ENCODE data around the gene CXCL5. TPM values are rescaled to one million over a fixed set of nuclear protein-coding genes. Genes with fewer than 3 reads are reported as not detected.

The CXCL5 gene
- total and polyA plus RNA-seq, 4 donors, result 0.03 to 0.33 (median 0.14) TPM; not detected in 1

DNA sequence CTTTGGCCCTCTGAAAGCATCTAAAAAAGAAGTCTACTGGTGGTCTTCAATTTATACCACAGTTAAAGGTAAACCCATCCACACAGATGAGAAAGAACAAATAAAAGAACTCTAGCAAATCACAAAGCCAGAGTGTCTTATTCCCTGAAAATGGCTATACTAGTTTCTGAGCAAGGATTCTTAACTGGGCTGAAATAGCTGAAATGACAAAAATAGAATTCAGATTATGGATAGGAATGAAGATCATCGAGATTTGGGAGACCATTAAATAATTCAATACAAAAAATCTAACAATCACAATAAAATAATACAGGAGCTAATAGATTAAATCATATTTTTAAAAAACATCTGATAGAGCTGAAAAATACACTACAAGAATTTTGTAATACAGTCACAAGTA is 28.5 kb downstream of the CXCL5 start:
- no peaks in the 10 kb centered on the region for H3K36me3 ChIP-seq (ENCODE audit: control insufficient read depth in 4 of 4, insufficient read depth in 3 of 4, low read depth in 1 of 4, low read length in 3 of 4)
- no peak overlapping the region for H3K27ac ChIP-seq (ENCODE audit: low read depth in 1 of 2, low read length in 2 of 2)
- H3K27me3 ChIP-seq (ENCODE audit: control insufficient read depth in 4 of 4, insufficient read depth in 4 of 4, low read length in 3 of 4), result peaks cover 0 to 8% (median 0%) of the 10 kb centered on the region in 4 donors
- H3K9me3 ChIP-seq (ENCODE audit: control insufficient read depth in 4 of 4, low read length in 3 of 4), result peaks cover 0 to 5% (median 2%) of the 10 kb centered on the region in 4 donors
- H3K4me3 ChIP-seq (ENCODE audit: low read depth in 1 of 3, low read length in 3 of 3), result no peak overlapping the region
- WGBS, result 81% methylated on average over 1 of the region's 1 CpG
- no peaks in the 10 kb centered on the region for H3K4me1 ChIP-seq (ENCODE audit: control insufficient read depth in 4 of 4, insufficient read depth in 4 of 4, low read length in 3 of 4)
- no peak for TF ChIP-seq RAD21 (IDR thresholded peaks at IDR 0.05)
- no peak for TF ChIP-seq ATF3 (IDR thresholded peaks at IDR 0.05)
- TF ChIP-seq, protein P1, sequence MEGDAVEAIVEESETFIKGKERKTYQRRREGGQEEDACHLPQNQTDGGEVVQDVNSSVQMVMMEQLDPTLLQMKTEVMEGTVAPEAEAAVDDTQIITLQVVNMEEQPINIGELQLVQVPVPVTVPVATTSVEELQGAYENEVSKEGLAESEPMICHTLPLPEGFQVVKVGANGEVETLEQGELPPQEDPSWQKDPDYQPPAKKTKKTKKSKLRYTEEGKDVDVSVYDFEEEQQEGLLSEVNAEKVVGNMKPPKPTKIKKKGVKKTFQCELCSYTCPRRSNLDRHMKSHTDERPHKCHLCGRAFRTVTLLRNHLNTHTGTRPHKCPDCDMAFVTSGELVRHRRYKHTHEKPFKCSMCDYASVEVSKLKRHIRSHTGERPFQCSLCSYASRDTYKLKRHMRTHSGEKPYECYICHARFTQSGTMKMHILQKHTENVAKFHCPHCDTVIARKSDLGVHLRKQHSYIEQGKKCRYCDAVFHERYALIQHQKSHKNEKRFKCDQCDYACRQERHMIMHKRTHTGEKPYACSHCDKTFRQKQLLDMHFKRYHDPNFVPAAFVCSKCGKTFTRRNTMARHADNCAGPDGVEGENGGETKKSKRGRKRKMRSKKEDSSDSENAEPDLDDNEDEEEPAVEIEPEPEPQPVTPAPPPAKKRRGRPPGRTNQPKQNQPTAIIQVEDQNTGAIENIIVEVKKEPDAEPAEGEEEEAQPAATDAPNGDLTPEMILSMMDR (IDR thresholded peaks at IDR 0.05; ENCODE audit: low read depth, low read length, missing input control), result no peak
- no peak for TF ChIP-seq NR2F2 (IDR thresholded peaks at IDR 0.05)
- no peak for TF ChIP-seq EGR1 (IDR thresholded peaks at IDR 0.05; ENCODE audit: low read depth in 2 of 2)
- TF ChIP-seq YY1 (IDR thresholded peaks at IDR 0.05), result no peak
- TF ChIP-seq, protein P2, sequence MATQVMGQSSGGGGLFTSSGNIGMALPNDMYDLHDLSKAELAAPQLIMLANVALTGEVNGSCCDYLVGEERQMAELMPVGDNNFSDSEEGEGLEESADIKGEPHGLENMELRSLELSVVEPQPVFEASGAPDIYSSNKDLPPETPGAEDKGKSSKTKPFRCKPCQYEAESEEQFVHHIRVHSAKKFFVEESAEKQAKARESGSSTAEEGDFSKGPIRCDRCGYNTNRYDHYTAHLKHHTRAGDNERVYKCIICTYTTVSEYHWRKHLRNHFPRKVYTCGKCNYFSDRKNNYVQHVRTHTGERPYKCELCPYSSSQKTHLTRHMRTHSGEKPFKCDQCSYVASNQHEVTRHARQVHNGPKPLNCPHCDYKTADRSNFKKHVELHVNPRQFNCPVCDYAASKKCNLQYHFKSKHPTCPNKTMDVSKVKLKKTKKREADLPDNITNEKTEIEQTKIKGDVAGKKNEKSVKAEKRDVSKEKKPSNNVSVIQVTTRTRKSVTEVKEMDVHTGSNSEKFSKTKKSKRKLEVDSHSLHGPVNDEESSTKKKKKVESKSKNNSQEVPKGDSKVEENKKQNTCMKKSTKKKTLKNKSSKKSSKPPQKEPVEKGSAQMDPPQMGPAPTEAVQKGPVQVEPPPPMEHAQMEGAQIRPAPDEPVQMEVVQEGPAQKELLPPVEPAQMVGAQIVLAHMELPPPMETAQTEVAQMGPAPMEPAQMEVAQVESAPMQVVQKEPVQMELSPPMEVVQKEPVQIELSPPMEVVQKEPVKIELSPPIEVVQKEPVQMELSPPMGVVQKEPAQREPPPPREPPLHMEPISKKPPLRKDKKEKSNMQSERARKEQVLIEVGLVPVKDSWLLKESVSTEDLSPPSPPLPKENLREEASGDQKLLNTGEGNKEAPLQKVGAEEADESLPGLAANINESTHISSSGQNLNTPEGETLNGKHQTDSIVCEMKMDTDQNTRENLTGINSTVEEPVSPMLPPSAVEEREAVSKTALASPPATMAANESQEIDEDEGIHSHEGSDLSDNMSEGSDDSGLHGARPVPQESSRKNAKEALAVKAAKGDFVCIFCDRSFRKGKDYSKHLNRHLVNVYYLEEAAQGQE (IDR thresholded peaks at IDR 0.05), result no peak
- no peak for TF ChIP-seq HNF4G (IDR thresholded peaks at IDR 0.05)
- TF ChIP-seq FOXA1 (IDR thresholded peaks at IDR 0.05), result no peak
- no peak for TF ChIP-seq SP1 (IDR thresholded peaks at IDR 0.05)
- no peak for TF ChIP-seq FOXA2 (IDR thresholded peaks at IDR 0.05)
- no peak for TF ChIP-seq MAX (IDR thresholded peaks at IDR 0.05)
- TF ChIP-seq JUND (IDR thresholded peaks at IDR 0.05), result no peak
- no peak for TF ChIP-seq GABPA (IDR thresholded peaks at IDR 0.05 in 1 of 2, conservative IDR thresholded peaks at IDR 0.05 in 1 of 2)
- H3K9ac ChIP-seq (ENCODE audit: low read depth in 1 of 2, low read length in 2 of 2), result no peak overlapping the region
- DNase-seq (ENCODE audit: low spot score), result no peak

DNA sequence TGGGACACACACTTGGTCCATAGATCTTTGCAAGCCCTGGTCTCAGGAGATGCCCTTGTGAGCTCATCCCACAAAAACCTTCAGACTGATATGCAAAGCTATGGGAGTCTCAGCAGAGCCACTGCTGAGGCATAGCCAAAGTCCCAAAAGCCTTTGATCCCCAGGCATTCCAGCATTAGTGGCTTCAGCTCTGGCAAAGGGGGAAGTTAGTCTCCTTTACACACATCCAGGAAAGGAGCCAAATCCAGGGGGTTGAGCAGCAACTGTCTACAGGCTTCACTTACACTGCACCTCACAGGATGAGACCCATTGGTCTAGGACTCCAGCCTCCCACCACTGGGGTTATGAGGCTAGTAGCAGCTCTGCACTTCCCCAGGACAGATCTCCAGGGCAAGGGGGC is 30.6 kb downstream of the CXCL5 start:
- no peak for DNase-seq (ENCODE audit: low spot score)
- peaks cover 0 to 8% (median 0%) of the 10 kb centered on the region in 4 donors for H3K27me3 ChIP-seq (ENCODE audit: control insufficient read depth in 4 of 4, insufficient read depth in 4 of 4, low read length in 3 of 4)
- no peak overlapping the region for H3K9ac ChIP-seq (ENCODE audit: low read depth in 1 of 2, low read length in 2 of 2)
- no peak overlapping the region for H3K27ac ChIP-seq (ENCODE audit: low read depth in 1 of 2, low read length in 2 of 2)
- no peaks in the 10 kb centered on the region for H3K36me3 ChIP-seq (ENCODE audit: control insufficient read depth in 4 of 4, insufficient read depth in 3 of 4, low read depth in 1 of 4, low read length in 3 of 4)
- H3K4me1 ChIP-seq (ENCODE audit: control insufficient read depth in 4 of 4, insufficient read depth in 4 of 4, low read length in 3 of 4), result no peaks in the 10 kb centered on the region
- no peak overlapping the region for H3K4me3 ChIP-seq (ENCODE audit: low read depth in 1 of 3, low read length in 3 of 3)
- peaks cover 0 to 5% (median 1%) of the 10 kb centered on the region in 4 donors for H3K9me3 ChIP-seq (ENCODE audit: control insufficient read depth in 4 of 4, low read length in 3 of 4)
- TF ChIP-seq FOXA2 (IDR thresholded peaks at IDR 0.05), result no peak
- TF ChIP-seq JUND (IDR thresholded peaks at IDR 0.05), result no peak
- TF ChIP-seq ATF3 (IDR thresholded peaks at IDR 0.05), result no peak
- TF ChIP-seq, protein P1 (IDR thresholded peaks at IDR 0.05; ENCODE audit: low read depth, low read length, missing input control), result no peak
- TF ChIP-seq SP1 (IDR thresholded peaks at IDR 0.05), result no peak
- no peak for TF ChIP-seq NR2F2 (IDR thresholded peaks at IDR 0.05)
- TF ChIP-seq, protein P2 (IDR thresholded peaks at IDR 0.05), result no peak
- no peak for TF ChIP-seq RXRA (IDR thresholded peaks at IDR 0.05)
- TF ChIP-seq TAF1 (conservative IDR thresholded peaks at IDR 0.05), result no peak
- TF ChIP-seq FOXA1 (IDR thresholded peaks at IDR 0.05), result no peak
- TF ChIP-seq, protein P3, sequence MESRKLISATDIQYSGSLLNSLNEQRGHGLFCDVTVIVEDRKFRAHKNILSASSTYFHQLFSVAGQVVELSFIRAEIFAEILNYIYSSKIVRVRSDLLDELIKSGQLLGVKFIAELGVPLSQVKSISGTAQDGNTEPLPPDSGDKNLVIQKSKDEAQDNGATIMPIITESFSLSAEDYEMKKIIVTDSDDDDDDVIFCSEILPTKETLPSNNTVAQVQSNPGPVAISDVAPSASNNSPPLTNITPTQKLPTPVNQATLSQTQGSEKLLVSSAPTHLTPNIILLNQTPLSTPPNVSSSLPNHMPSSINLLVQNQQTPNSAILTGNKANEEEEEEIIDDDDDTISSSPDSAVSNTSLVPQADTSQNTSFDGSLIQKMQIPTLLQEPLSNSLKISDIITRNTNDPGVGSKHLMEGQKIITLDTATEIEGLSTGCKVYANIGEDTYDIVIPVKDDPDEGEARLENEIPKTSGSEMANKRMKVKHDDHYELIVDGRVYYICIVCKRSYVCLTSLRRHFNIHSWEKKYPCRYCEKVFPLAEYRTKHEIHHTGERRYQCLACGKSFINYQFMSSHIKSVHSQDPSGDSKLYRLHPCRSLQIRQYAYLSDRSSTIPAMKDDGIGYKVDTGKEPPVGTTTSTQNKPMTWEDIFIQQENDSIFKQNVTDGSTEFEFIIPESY (IDR thresholded peaks at IDR 0.05), result no peak
- TF ChIP-seq HNF4G (IDR thresholded peaks at IDR 0.05), result no peak
- TF ChIP-seq YY1 (IDR thresholded peaks at IDR 0.05), result no peak
- no peak for TF ChIP-seq RAD21 (IDR thresholded peaks at IDR 0.05)
- no peak for TF ChIP-seq EGR1 (IDR thresholded peaks at IDR 0.05; ENCODE audit: low read depth in 2 of 2)
